H1 (cell line): ENCODE results near the gene SERPINB8. TPM values are rescaled to one million over a fixed set of nuclear protein-coding genes. Genes with fewer than 3 reads are reported as not detected.

Source experiments
- CTCF ChIA-PET: fragments of 300-600 bp; sonication (Branson Sonifier 250); formaldehyde crosslinking; loops from one replicate; lab custom pipeline; 2021; ENCODE audit not compliant: partially characterized antibody; lab: Charles Lee
- POLR2A ChIA-PET: fragments of 300-600 bp; sonication (Branson Sonifier 250); formaldehyde crosslinking; loops from one replicate; lab custom pipeline; 2021; ENCODE audit warnings: inconsistent platforms; ENCODE audit not compliant: partially characterized antibody; lab: Charles Lee
- DNase-seq, 2 experiments: peaks; one replicate each; pipeline versions ENCODE4 v3.0.0 to v3.0.0-alpha.2; 2010 to 2022; ENCODE audit warnings: low spot score in 2 of 2, low read depth in 1 of 2, mixed read lengths in 1 of 2
- FAIRE-seq: peaks from 2 replicates; lab custom pipeline; 2011; peaks lifted over from hg19 to GRCh38; lab: Jason Lieb, UNC
- H2AFZ ChIP-seq: 2 replicates; pipeline ENCODE4 v1.8.1; 2012; ENCODE audit warnings: low read length, inconsistent platforms
- H2AK5ac ChIP-seq: 2 replicates; pipeline ENCODE4 v1.6.1; 2013; ENCODE audit warnings: low read depth, low read length
- H2BK120ac ChIP-seq: replicated peaks from 2 replicates; pipeline ENCODE3; 2013; ENCODE audit warnings: low read depth, low read length, inconsistent platforms
- H2BK12ac ChIP-seq: 2 replicates; pipeline ENCODE4 v1.6.1; 2013; ENCODE audit warnings: low read depth, low read length
- H2BK15ac ChIP-seq: 2 replicates; pipeline ENCODE4 v1.6.1; 2013; ENCODE audit warnings: low read length
- H2BK20ac ChIP-seq: 2 replicates; pipeline ENCODE4 v1.6.1; 2013; ENCODE audit warnings: low read length
- H2BK5ac ChIP-seq: 2 replicates; pipeline ENCODE4 v1.6.1; 2013; ENCODE audit warnings: low read depth, low read length
- H3K14ac ChIP-seq: 2 replicates; pipeline ENCODE4 v1.6.1; 2013; ENCODE audit warnings: inconsistent platforms; ENCODE audit not compliant: insufficient read length
- H3K18ac ChIP-seq: 2 replicates; pipeline ENCODE4 v1.6.1; 2013; ENCODE audit warnings: low read length; ENCODE audit errors: extremely low read depth
- H3K23ac ChIP-seq: 2 replicates; pipeline ENCODE4 v1.6.1; 2013; ENCODE audit warnings: inconsistent platforms; ENCODE audit not compliant: insufficient read length
- H3K23me2 ChIP-seq: 2 replicates; pipeline ENCODE4 v1.6.1; 2013; ENCODE audit warnings: low read depth, low read length
- H3K27ac ChIP-seq: 2 replicates; pipeline ENCODE4 v1.6.1; 2011; ENCODE audit warnings: low read depth, low read length, inconsistent platforms
- H3K27me3 ChIP-seq, 4 experiments: replicated peaks in 1 of 4; 1 replicate in 1 of 4; 2 replicates in 3 of 4; pipeline versions ENCODE4 v1.6.1 to v1.8.1; 2011 to 2013; ENCODE audit warnings: low read length in 3 of 4, mild to moderate bottlenecking in 3 of 4, inconsistent platforms in 2 of 4, mixed read lengths in 2 of 4, moderate library complexity in 1 of 4; ENCODE audit not compliant: control insufficient read depth in 3 of 4, insufficient read depth in 3 of 4; ENCODE audit errors: extremely low read depth in 1 of 4
- H3K36me3 ChIP-seq, 4 experiments: 2 replicates each; pipeline versions ENCODE4 v1.6.1 to v1.8.1; 2011 to 2013; ENCODE audit warnings: mild to moderate bottlenecking in 4 of 4, low read length in 3 of 4, moderate library complexity in 2 of 4, control low read depth in 1 of 4, inconsistent platforms in 1 of 4; ENCODE audit not compliant: insufficient read depth in 4 of 4, control insufficient read depth in 2 of 4
- H3K4ac ChIP-seq: replicated peaks from 2 replicates; pipeline ENCODE3; 2013; ENCODE audit warnings: low read length, low read depth, mixed read lengths, inconsistent platforms; ENCODE audit not compliant: insufficient read length
- H3K4me1 ChIP-seq, 4 experiments: replicated peaks in 1 of 4; 1 replicate in 1 of 4; 2 replicates in 3 of 4; pipeline versions ENCODE4 v1.6.1 to v1.8.1; 2011 to 2013; ENCODE audit warnings: low read length in 3 of 4, inconsistent platforms in 2 of 4, mixed read lengths in 1 of 4; ENCODE audit not compliant: insufficient read depth in 4 of 4, control insufficient read depth in 3 of 4
- H3K4me2 ChIP-seq, 2 experiments: 2 replicates each; pipeline versions ENCODE4 v1.6.1 to v1.8.1; 2011 to 2013; ENCODE audit warnings: low read depth in 2 of 2, low read length in 2 of 2, control low read depth in 1 of 2, inconsistent platforms in 1 of 2, mild to moderate bottlenecking in 1 of 2; ENCODE audit not compliant: insufficient read depth in 1 of 2
- H3K4me3 ChIP-seq, 4 experiments: fragments of 200-600, 300-600 bp in 1 of 4; sonication (generic), shearing (Covaris generic), sonication (Bioruptor Twin) in 1 of 4; 2 replicates each; pipeline versions ENCODE4 v1.5.1 to v1.8.1; 2011 to 2016; ENCODE audit warnings: low read length in 4 of 4, low read depth in 3 of 4, control low read depth in 2 of 4, inconsistent platforms in 2 of 4, mild to moderate bottlenecking in 2 of 4, mixed read lengths in 1 of 4, moderate library complexity in 1 of 4; ENCODE audit not compliant: insufficient read depth in 2 of 4; ENCODE audit errors: extremely low read depth in 1 of 4
- H3K56ac ChIP-seq: replicated peaks from 2 replicates; pipeline ENCODE3; 2013; ENCODE audit warnings: low read depth, mild to moderate bottlenecking, mixed read lengths, low read length, inconsistent platforms; ENCODE audit not compliant: insufficient read length
- H3K79me1 ChIP-seq: 2 replicates; pipeline ENCODE4 v1.6.1; 2013; ENCODE audit warnings: low read depth, low read length, control low read depth
- H3K79me2 ChIP-seq, 2 experiments: 2 replicates each; pipeline versions ENCODE4 v1.6.1 to v1.8.1; 2012 to 2013; ENCODE audit warnings: low read length in 2 of 2, mild to moderate bottlenecking in 2 of 2, inconsistent platforms in 1 of 2; ENCODE audit not compliant: insufficient read depth in 2 of 2, control insufficient read depth in 1 of 2
- H3K9ac ChIP-seq, 4 experiments: replicated peaks in 1 of 4; 1 replicate in 1 of 4; 2 replicates in 3 of 4; pipeline versions ENCODE4 v1.6.1 to v1.8.1; 2011 to 2013; ENCODE audit warnings: low read depth in 3 of 4, low read length in 3 of 4, control low read depth in 2 of 4, mild to moderate bottlenecking in 2 of 4, moderate library complexity in 2 of 4, inconsistent platforms in 1 of 4; ENCODE audit errors: extremely low read depth in 1 of 4
- H3K9me3 ChIP-seq, 2 experiments: 2 replicates each; pipeline versions ENCODE4 v1.6.1 to v1.8.1; 2012 to 2013; ENCODE audit warnings: mild to moderate bottlenecking in 2 of 2, moderate library complexity in 2 of 2, control low read depth in 1 of 2, inconsistent platforms in 1 of 2, low read depth in 1 of 2, low read length in 1 of 2, mixed read lengths in 1 of 2; ENCODE audit not compliant: insufficient read depth in 2 of 2
- H4K20me1 ChIP-seq, 2 experiments: replicated peaks in 1 of 2; 2 replicates each; pipeline versions ENCODE3 to v1.8.1; 2011 to 2013; ENCODE audit warnings: inconsistent platforms in 2 of 2, low read length in 2 of 2, mild to moderate bottlenecking in 1 of 2; ENCODE audit not compliant: insufficient read depth in 2 of 2, control insufficient read depth in 1 of 2
- H4K5ac ChIP-seq: 2 replicates; pipeline ENCODE4 v1.6.1; 2013; ENCODE audit warnings: low read length, low read depth, mixed read lengths, inconsistent platforms; ENCODE audit not compliant: insufficient read length
- H4K8ac ChIP-seq: 2 replicates; pipeline ENCODE4 v1.8.0; 2013; ENCODE audit warnings: mild to moderate bottlenecking, moderate library complexity, low read length, inconsistent platforms; ENCODE audit not compliant: insufficient read depth; ENCODE audit errors: extremely low read depth
- H4K91ac ChIP-seq: replicated peaks from 2 replicates; pipeline ENCODE3; 2013; ENCODE audit warnings: low read length, mixed read lengths, inconsistent platforms; ENCODE audit not compliant: insufficient read length
- EGR1 ChIP-seq: IDR thresholded peaks from 2 replicates; pipeline ENCODE4 v1.6.1; 2011; ENCODE audit warnings: low read depth, low read length, borderline replicate concordance
- EP300 ChIP-seq, 2 experiments: IDR thresholded peaks; 1 replicate in 1 of 2; 2 replicates in 1 of 2; pipeline ENCODE4 v1.6.1; 2011 to 2012; ENCODE audit warnings: low read depth in 2 of 2, low read length in 2 of 2, mild to moderate bottlenecking in 2 of 2, borderline replicate concordance in 1 of 2, inconsistent platforms in 1 of 2, moderate library complexity in 1 of 2
- HDAC2 ChIP-seq, 2 experiments: fragments of 300-600 bp in 1 of 2; sonication (generic) in 1 of 2; IDR thresholded peaks; 2 replicates each; pipeline ENCODE4 v1.6.1; 2011 to 2012; ENCODE audit warnings: low read depth in 2 of 2, low read length in 2 of 2, mild to moderate bottlenecking in 2 of 2, moderate library complexity in 2 of 2, borderline replicate concordance in 1 of 2, inconsistent platforms in 1 of 2
- JUN ChIP-seq: IDR thresholded peaks from 2 replicates; pipeline ENCODE4 v1.6.1; 2011; ENCODE audit warnings: low read depth, mild to moderate bottlenecking, improper control_type of control experiment, low read length
- JUND ChIP-seq: IDR thresholded peaks from 2 replicates; pipeline ENCODE4 v1.6.1; 2011; ENCODE audit warnings: mild to moderate bottlenecking, improper control_type of control experiment, low read length
- KDM1A ChIP-seq: fragments of 200-600, 300-600 bp; sonication (generic); IDR thresholded peaks from 2 replicates; pipeline ENCODE4 v1.7.1; 2016; ENCODE audit warnings: mild to moderate bottlenecking, low read length, borderline replicate concordance
- RFX5 ChIP-seq: IDR thresholded peaks from 2 replicates; pipeline ENCODE4 v1.6.1; 2011; ENCODE audit warnings: low read depth, low read length, improper control_type of control experiment, borderline replicate concordance
- SIRT6 ChIP-seq: IDR thresholded peaks from one replicate; pipeline ENCODE4 v1.7.1; 2012; ENCODE audit warnings: low read length, inconsistent platforms
- TAF1 ChIP-seq: IDR thresholded peaks from 2 replicates; pipeline ENCODE4 v1.6.1; 2011; ENCODE audit warnings: mild to moderate bottlenecking, low read depth, low read length
- WGBS, 2 experiments: shearing (Covaris generic) in 1 of 2; methylation state at CpG; one replicate each; pipeline versions ENCODE4 v1.1.6 to v1.1.7; 2013 to 2015; ENCODE audit warnings: low lambda C conversion rate in 2 of 2, mixed read lengths in 2 of 2, inconsistent platforms in 1 of 2, low coverage in 1 of 2, missing lambda C conversion rate in 1 of 2; ENCODE audit not compliant: insufficient replicate concordance in 2 of 2, insufficient coverage in 1 of 2, insufficient read length in 1 of 2; ENCODE audit errors: extremely low coverage in 1 of 2, missing lambda C conversion rate in 1 of 2; 5-methylcytosine and 5-hydroxymethylcytosine counted together
- polyA plus RNA-seq, 7 experiments: library from polyadenylated mRNA; depleted of rRNA in 3 of 7; stranded (reverse) in 5 of 7; unstranded in 2 of 7; fragments of >200 nt in 5 of 7; fragments of 200-250 nt in 2 of 7; gene quantifications; 1 replicate in 5 of 7; 2 replicates in 1 of 7; 4 replicates in 1 of 7; pipeline versions ENCODE4 v1.2.1 to v1.2.3, GENCODE V29; 2011 to 2013; ENCODE audit warnings: missing spikeins in 2 of 7, mixed read lengths in 2 of 7
- total RNA-seq: library from RNA; stranded (reverse); fragmentation: NEBNext Ultra II Directional; extraction: Animal tissue kit (Norgen Biotek cat#: 25700); gene quantifications from 2 replicates; pipeline ENCODE4 v1.2.1, GENCODE V29; 2021
- TF ChIP-seq, protein P1 (sequence below): IDR thresholded peaks from 2 replicates; pipeline ENCODE4 v1.6.1; 2012; ENCODE audit warnings: low read length, inconsistent platforms

Gene SERPINB8
- total and polyA plus RNA-seq, 2 of the 8 experiments (the other 6 are each of a cell fraction or from before 2014, with no cell fraction given) = 0.42 to 1.2 TPM

DNA sequence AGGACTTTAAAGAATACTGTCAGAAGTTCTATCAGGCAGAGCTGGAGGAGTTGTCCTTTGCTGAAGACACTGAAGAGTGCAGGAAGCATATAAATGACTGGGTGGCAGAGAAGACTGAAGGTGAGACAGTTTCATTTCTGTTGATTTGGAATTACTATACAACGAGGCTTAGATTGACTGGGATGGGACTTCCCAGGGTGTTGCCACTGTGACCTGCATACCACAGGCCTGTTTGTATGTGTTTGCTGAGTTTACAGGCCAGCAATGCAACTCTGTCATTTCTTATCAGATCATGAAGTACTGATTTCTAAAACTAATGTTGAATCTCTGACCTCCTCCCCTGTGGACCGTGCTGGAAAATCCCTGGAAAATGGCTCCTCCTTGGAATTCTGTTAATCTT lies 11.8 kb downstream of the SERPINB8 start:
- H3K27ac ChIP-seq = no peak overlapping the region
- no peak overlapping the region for H3K14ac ChIP-seq
- no peak overlapping the region for H2BK12ac ChIP-seq
- no peak overlapping the region for H2BK15ac ChIP-seq
- no peaks in the 10 kb centered on the region; the same call in 1 of the 2 replicates for H3K79me1 ChIP-seq
- no peak overlapping the region for H2AK5ac ChIP-seq
- H3K9me3 ChIP-seq = no peaks in the 10 kb centered on the region
- H3K79me2 ChIP-seq = no peaks in the 10 kb centered on the region
- no peak overlapping the region for H3K23ac ChIP-seq
- ChIA-PET CTCF (no interaction called here), POLR2A (no interaction called here)
- no peak overlapping the region for H3K18ac ChIP-seq
- H2BK120ac ChIP-seq = no peak overlapping the region
- no peak overlapping the region for H2BK20ac ChIP-seq
- no peaks in the 10 kb centered on the region for H3K4me1 ChIP-seq
- no peak overlapping the region; the same call in 1 of the 2 replicates for H2AFZ ChIP-seq
- no peak overlapping the region for H4K91ac ChIP-seq
- no peak overlapping the region for H3K4me2 ChIP-seq
- no peak overlapping the region for H4K5ac ChIP-seq
- no peak overlapping the region for H3K4me3 ChIP-seq
- DNase-seq (no peak), FAIRE-seq (no peak)
- H3K4ac ChIP-seq = no peak overlapping the region
- H4K8ac ChIP-seq = no peak overlapping the region
- WGBS, 2 experiments = 75% methylated on average over 2 of the region's 2 CpGs; no CpG with 5 or more reads in 1 of the 2 experiments
- no peak overlapping the region for H3K9ac ChIP-seq
- no peaks in the 10 kb centered on the region for H3K36me3 ChIP-seq
- H2BK5ac ChIP-seq = no peak overlapping the region
- H3K23me2 ChIP-seq = no peaks in the 10 kb centered on the region
- H4K20me1 ChIP-seq = peaks cover 0 to 1% of the 10 kb centered on the region in 2 experiments
- peaks cover 12 to 29% (median 22%) of the 10 kb centered on the region in 4 experiments for H3K27me3 ChIP-seq
- H3K56ac ChIP-seq = no peak overlapping the region
- TF ChIP-seq EP300 (IDR thresholded peaks at IDR 0.05; ENCODE audit: borderline replicate concordance in 1 of 2, low read depth in 2 of 2, low read length in 2 of 2) (no peak), TAF1 (no peak), EGR1 (no peak), HDAC2 (IDR thresholded peaks at IDR 0.05; ENCODE audit: borderline replicate concordance in 1 of 2, low read depth in 2 of 2, low read length in 2 of 2) (no peak), SIRT6 (no peak), JUN (no peak), KDM1A (no peak), RFX5 (no peak), JUND (no peak)
- TF ChIP-seq, protein P1, sequence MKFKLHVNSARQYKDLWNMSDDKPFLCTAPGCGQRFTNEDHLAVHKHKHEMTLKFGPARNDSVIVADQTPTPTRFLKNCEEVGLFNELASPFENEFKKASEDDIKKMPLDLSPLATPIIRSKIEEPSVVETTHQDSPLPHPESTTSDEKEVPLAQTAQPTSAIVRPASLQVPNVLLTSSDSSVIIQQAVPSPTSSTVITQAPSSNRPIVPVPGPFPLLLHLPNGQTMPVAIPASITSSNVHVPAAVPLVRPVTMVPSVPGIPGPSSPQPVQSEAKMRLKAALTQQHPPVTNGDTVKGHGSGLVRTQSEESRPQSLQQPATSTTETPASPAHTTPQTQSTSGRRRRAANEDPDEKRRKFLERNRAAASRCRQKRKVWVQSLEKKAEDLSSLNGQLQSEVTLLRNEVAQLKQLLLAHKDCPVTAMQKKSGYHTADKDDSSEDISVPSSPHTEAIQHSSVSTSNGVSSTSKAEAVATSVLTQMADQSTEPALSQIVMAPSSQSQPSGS = no peak
